ENCODE results near the gene HIPK2.
"Not testable (repeated sequence)": the region's sequence is repeated elsewhere in the genome, so short reads cannot be mapped to it uniquely, and the experiment has no call there.

Gene HIPK2

GRCh38 chr7:139614886-139615285, 162.9 kb downstream of the HIPK2 start:
- no peak for DNase-seq

DNA sequence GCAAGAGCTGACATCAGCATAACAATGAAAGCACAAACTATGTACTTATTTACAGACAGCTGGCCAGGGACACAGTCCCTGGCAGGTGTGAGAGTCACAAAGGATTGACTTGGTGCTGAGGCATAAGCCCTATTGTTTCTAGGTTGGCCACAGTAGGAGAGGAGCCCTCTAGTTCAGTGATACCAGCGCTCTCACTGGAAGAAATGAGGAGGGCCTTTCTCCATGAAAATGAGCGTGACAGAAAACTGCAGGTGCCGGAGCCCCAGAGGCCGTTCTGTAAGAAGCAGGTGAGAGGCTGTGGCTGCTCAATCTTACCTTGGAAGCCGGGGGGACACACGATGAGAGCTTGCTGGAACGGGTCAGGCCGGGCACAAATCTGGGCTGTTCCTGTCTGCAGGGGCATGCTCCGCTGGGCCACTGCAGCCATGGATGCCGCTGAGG, 163.8 kb downstream of the HIPK2 start:
- peak; percentile 95 for DNase-seq

DNA sequence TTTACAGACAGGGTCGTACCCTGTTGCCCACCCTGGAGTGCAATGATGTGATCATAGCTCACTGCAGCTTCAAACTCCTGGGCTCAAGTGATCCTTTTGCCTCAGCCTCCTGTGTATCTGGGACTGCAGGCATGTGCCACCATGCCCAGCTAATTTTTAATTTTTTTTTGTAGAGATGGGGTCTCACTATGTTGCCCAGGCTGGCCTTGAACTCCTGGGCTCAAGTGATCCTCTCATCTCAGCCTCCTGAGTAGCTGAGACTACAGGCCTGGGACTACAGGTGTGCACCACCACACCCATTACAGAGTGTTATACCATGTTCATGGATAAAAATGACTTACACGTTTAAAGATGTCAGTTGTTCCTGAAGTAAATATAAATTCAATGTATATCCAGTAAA, 166.2 kb downstream of the HIPK2 start:
- not testable (repeated sequence) for DNase-seq

DNA sequence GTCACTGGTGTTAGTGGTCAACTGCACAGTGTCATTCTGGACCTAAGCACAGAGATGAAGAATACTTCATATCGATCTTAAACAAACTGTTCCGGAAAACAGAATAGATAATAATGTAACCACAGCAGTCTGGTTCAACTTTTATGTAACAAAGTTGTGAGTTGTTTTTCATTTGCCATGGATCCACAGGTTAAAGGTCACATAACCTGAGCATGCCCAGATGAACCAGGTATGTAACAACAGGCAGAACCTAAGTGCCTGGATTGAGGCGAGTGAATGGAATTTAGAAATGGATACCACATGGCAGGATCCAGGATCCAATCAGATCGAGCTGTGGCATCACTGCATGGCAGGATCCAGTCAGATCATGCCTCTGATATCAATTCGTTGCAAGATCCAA, 167.2 kb downstream of the HIPK2 start:
- DNase-seq: no peak

GRCh38 chr7:139603896-139604295, 173.9 kb downstream of the HIPK2 start:
- DNase-seq: no peak

DNA sequence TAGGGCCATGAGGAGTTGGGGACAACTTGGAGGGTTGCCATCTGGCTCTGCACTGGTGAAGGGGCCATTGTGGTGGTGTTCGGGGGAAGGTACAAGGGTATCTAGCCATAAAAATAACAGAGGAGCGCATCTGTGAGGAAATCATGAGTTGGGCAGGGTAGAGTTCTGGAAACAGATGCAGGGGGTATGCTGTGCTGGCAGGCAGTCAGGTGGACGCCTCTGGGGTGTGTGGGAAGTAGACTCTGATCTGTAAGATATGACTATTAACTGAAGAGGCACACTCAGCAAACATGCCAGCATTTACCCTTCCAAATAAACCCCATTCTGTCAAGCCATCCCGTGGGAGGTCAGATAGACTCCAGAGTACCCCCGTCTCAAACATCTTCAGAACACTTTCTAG, 174.5 kb downstream of the HIPK2 start:
- no peak for DNase-seq

DNA sequence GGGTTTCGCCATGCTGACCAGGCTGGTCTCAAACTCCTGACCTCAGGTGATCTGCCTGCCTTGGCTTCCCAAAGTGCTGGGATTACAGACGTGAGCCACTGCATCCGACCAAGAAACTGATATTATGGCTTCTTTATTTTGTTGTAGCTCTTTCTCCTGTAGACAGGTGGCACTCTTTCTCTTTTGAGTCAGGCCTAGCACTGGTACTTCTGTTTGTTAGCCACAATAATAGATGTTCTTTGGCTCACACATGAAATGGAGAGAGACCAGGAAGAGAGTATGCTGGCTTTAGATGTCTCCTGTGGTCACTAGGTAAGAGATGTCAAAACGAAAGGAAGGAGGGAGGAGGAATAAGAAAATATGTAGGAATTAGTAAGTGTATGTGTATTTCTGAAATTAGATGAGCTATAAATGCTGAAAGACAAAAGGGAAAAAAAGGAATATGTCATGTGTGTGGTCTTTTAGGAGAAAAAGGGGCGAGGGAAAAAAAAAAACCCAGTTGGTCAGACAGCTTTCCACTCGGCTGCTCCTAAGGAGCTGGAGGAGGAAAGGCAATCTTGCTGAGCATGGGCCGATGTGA, 175.6 kb downstream of the HIPK2 start:
- peak; percentile 60 for DNase-seq

GRCh38 chr7:139601176-139601575, 176.6 kb downstream of the HIPK2 start:
- no peak for DNase-seq

DNA sequence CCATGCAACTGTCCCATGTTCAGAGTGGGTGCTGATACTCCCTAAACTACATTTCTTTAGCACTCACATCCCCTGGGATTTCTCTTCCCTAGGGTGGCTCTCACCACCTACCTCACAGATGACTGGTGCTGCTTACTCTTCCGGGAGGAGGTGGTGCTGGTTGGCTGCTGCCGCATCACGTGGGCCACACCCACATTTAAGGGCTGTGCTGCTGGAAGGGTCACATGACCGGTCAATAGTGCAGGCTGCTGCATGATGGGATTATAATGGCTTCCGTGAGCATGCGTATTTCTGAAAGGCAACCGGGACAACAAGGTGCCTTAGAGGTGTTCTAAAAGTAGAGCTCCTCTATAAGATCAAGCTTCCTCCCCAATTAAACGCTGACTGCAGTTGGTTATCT, 177.5 kb downstream of the HIPK2 start:
- no peak for DNase-seq

DNA sequence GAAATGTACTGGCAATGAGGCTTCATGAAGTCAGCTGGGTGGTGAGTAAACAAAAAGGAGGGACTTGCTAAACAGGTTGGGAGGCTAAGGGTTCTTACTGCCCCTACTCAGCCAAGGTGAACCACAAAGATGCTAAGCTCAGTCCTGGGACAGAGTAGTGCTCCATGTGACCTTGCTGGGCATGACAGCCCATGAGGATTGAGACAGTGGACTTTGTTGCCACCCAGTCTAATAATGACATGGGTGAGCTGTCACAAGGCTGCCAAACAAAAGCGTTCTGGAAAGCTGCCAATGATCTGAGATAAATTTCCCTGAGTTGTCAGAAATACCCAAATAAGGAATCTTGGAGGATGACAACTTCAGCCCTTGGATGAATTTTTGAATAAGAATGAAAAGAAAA, 179.2 kb downstream of the HIPK2 start:
- DNase-seq: peak; percentile 50

DNA sequence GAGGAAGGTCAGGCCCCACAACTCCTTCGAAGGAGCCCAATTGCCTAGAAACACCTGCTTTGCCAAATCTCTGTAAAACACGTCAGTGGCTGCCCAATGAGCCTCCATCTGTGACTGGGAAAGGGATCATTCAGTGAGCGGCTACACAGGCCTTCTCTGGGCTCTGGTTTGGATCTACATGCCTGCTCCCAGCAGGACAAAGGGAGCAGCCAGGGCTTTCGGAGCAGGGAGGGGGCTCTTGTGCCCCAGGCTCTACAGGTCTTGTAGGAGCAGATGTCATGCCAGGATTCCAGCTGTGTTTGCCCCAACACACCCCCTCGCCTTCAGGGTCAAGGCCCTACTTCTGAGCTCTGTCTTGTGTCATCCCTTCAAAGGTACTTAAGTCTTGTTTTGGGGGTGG, 180.8 kb downstream of the HIPK2 start:
- no peak for DNase-seq

- no peak for DNase-seq
Measured at GRCh38 chr7:139596626-139597025, 181.2 kb downstream of the HIPK2 start.

DNA sequence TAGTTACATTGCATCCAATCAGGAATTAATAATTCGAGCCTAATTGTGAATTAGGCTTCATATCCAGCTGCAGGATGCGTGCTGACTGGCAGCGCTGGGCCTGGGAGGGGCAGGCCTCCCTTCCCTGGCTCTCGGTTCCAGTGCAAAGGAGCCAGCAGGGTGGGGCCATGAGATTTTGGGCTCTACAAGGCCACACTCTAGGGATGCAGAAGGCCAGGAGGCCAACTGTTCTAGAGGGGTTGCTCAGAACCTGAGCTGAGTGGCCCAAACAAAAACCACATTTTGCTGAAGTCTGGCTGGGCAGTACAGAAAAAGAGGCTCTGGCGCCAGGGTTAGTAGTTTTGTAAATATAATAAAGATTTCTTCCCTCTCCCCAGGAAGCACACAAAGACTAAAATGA, 182.0 kb downstream of the HIPK2 start:
- DNase-seq: no peak

DNA sequence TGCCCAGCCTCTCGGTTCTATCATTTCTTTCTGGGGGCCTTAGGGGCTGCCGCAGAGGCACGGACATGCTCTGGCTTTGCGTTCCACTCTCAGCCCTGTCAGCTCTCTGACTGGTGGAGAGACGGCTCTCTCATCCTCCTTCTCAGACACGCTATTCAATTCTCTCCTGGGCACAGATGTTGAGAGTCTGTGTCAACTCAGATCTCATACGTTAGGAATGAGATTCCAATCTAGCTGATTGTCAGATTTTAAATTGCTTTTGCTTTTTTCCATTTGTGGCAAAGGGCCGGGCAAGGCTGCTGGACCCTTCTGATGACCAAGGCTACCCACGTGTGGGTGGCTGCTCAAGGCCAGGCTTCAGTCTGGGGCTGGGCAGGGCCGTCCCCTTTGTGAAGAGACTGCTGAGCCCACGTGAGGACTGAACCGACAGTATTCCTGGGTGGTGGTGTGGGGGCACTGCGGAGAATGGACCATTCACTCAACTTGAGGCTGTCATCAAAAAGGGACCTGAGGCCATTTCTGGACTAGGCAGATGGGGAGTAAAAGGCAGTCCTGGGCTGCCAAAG, 182.8 kb downstream of the HIPK2 start:
- no peak for DNase-seq

DNA sequence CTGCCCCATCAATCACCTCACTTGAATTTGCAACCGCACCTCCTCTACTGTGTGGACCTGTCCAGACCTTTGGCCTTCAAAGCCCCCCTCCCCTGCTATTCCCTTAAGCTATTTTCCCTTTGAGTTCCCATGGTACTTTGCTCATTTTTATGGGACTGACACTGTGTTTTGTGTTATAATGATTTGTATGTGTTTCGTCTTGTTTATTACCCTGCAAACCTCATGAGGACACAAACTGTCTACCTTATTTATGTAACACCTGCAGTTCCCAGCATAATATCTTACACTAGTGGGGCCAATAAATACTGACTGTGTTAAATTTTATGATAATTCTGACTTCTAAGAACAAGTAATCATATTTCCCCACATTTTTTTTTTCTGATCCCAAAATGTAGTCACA, 183.7 kb downstream of the HIPK2 start:
- DNase-seq: no peak

GRCh38 chr7:139592801-139593461, 184.9 kb downstream of the HIPK2 start:
- no peak for DNase-seq

DNA sequence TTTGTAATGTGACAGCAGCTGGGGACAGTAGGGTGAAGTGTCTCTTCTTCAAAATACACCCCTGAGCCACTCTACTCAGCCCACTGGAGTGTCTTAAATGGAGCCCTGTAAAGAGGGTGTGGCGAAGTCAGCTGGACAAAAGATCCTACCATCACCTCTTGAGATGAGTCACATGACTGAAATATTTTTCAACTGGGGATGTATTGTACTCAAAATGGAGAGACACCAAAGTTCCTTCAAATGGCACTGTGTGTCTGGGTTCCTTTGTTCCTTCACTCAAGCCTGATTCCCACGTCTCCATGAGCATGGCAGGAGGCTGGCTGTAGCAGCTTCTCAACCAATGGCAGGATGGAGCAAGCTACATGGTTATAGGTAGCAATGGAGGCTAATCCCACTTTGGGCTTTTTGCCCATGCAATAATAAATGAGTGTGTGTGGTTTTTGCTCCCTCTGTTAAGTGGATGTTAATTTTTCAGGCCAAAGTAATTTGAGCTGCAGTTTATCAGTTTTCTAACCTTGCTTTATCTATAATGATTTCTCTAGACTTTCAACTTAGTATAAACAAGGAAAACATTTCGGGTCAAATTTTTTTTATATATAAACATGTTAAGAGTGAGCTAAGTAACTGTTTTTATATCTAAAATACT, 186.1 kb downstream of the HIPK2 start:
- no peak for DNase-seq

DNA sequence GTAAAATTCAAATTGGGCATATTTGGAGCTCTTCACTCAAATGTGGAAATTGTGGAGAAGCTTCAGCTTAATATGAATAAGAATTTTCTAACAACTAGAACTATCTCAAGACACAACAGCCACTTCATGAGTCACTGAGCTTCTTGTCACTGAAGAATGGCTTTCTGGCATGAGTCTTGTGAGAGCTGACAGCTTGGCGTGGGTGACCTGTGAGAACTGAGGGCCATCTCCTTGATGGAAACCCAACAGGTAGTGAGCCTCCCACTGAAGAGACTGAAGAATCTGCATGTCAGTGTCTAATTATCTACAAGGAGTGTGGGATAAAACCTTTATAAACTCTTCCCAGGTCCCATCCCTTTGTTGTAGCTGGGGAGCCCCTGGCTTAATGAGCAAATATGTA, 188.3 kb downstream of the HIPK2 start:
- DNase-seq: no peak

- no peak for DNase-seq
Measured at GRCh38 chr7:139588632-139589031, 189.2 kb downstream of the HIPK2 start.

DNA sequence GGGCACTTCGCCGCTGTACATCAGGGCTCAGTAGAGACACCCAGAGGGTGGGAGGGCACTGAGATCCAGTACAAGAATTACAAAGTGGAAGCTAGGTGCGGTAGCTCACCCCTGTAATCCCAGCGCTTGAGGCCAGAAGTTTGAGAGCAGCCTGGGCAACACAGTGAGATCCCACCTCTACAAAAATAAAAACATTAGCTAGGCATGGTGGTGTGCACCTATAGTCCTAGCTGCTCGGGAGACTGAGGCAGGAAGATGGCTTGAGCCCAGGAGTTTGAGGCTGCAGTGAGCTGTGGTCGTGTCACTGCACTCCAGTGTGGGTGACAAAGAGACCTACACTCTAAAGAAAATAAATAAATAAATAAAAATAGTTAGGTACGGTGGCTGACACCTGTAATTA, 190.3 kb downstream of the HIPK2 start:
- DNase-seq: no peak

DNA sequence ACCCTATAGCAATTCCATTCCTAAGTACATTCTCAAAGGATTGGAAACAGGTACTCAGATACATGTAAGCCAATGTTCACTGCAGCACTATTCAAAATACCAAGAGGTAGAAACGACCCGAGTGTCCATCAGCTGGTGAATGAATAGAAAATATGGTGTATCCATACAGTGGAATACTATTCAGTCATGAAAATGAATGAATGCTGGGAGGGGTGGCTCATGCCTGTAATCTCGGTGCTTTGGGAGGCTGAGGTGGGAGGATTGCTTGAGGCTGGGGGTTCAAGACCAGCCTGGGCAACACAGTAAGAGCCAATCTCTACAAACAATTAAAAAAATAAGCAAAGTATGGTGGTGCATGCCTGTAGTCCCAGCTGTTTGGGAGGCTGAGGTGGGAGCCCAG, 191.5 kb downstream of the HIPK2 start:
- DNase-seq: no peak

GRCh38 chr7:139585042-139585441, 192.8 kb downstream of the HIPK2 start:
- no peak for DNase-seq

DNA sequence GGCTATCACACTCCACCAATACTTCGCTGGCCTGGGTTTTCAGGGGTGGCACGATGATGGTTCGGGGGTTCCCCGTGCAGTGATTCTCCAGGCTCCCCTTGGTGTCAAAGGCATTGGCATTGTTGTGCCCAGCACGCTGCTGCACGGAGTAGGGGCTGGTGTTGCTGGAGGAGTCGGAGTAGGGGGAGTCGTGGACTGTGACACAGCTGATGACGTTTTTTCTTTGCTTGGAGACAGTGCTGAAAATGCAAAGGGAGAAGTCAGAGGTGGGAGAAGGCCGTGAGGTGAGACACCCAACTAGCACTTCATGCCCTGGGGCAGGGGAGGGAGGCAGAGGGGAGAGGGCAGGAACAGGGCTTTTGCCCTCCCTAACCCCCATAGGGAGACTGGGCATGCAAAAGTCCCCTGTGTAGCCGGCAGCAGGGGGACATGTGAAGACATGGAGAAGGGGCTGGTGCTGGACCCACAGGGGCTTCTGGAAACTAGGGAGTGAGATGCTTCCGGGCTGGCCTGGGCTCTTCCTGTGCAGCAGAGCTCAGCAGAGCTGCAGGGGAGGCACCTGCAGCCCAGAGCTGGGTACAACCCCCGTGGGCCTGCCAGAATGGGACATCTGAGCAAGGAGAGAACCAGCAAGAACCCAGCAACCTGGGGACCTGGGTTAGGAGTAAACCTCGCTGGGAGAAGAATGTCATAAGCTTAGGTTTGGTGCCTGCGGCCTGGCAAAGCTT, 193.8 kb downstream of the HIPK2 start:
- DNase-seq: no peak
